ENCODE data around the gene SLF2. TPM values are rescaled to one million over a fixed set of nuclear protein-coding genes. Genes with fewer than 3 reads are reported as not detected.

The SLF2 gene
- total and polyA plus RNA-seq, 2 of the 13 experiments (the other 11 are each of a cell fraction or from before 2014, with no cell fraction given): 12.2 to 48.1 TPM

DNA sequence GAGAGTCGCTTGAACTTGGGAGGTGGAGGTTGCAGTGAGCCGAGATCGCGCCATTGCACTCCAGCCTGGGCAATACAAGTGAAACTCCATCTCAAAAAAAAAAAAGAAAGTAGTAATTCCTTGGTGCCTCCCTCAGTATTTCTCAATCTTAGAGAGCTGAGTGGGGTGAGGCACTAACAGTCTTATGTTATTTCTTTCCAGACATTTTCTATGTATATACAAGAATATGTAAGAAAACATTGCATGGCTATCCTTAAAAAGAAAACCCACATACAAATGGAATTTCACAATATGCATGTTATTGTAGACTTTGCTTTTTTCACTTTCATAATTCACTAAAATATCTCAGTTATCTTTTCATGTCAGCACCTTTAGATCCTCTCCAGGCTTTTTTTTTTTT lies 13.6 kb upstream of the SLF2 start (continued):
- TF ChIP-seq ZNF652 (CRISPR knock-in tag; IDR thresholded peaks at IDR 0.05; ENCODE audit: borderline replicate concordance, low read depth) (no peak), ZNF749 (CRISPR knock-in tag; IDR thresholded peaks at IDR 0.05; ENCODE audit: borderline replicate concordance) (no peak), ZNF737 (CRISPR knock-in tag; IDR thresholded peaks at IDR 0.05; ENCODE audit: borderline replicate concordance) (no peak), NR1H2 (CRISPR knock-in tag; IDR thresholded peaks at IDR 0.05; ENCODE audit: borderline replicate concordance, low read depth) (no peak), NFE2 (CRISPR knock-in tag; IDR thresholded peaks at IDR 0.05) (no peak), PAWR (CRISPR knock-in tag; IDR thresholded peaks at IDR 0.05; ENCODE audit: borderline replicate concordance) (no peak), KAT2B (IDR thresholded peaks at IDR 0.05; ENCODE audit: borderline replicate concordance, low read depth, low read length) (no peak), HOXA5 (CRISPR knock-in tag; IDR thresholded peaks at IDR 0.05) (no peak), ZNF446 (CRISPR knock-in tag; IDR thresholded peaks at IDR 0.05) (no peak), ZSCAN20 (CRISPR knock-in tag; IDR thresholded peaks at IDR 0.05; ENCODE audit: borderline replicate concordance) (no peak), KDM3A (CRISPR knock-in tag; IDR thresholded peaks at IDR 0.05; ENCODE audit: low read depth) (no peak), ZNF460 (CRISPR knock-in tag; IDR thresholded peaks at IDR 0.05; ENCODE audit: borderline replicate concordance) (no peak)
- TF ChIP-seq, protein P1, sequence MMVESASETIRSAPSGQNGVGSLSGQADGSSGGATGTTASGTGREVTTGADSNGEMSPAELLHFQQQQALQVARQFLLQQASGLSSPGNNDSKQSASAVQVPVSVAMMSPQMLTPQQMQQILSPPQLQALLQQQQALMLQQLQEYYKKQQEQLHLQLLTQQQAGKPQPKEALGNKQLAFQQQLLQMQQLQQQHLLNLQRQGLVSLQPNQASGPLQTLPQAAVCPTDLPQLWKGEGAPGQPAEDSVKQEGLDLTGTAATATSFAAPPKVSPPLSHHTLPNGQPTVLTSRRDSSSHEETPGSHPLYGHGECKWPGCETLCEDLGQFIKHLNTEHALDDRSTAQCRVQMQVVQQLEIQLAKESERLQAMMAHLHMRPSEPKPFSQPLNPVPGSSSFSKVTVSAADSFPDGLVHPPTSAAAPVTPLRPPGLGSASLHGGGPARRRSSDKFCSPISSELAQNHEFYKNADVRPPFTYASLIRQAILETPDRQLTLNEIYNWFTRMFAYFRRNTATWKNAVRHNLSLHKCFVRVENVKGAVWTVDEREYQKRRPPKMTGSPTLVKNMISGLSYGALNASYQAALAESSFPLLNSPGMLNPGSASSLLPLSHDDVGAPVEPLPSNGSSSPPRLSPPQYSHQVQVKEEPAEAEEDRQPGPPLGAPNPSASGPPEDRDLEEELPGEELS (CRISPR knock-in tag; IDR thresholded peaks at IDR 0.05): no peak

DNA sequence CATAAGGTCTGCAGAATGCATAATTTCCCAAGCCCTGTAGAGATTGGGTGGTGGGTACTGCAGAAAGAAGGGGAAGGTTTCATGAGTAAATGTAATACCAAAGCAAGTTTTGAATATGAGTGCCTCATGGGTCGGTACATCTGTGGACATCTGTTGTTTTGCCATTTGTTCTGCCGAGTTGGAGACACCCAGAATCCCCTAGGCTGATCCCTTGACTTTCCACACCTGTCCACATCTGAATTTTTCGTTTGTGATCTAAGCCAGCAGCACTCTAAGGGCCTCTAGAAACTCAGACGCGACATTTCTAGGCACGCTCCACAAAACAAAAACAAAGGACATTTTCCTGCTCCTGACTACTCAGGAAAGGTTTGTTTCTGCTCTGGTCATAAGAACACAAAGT lies 11.7 kb upstream of the SLF2 start:
- Histone ChIP-seq H3K9me3 (ENCODE audit: low read length) (no peaks in the 10 kb centered on the region), H4K20me1 (ENCODE audit: insufficient read depth, low read length) (no peaks in the 10 kb centered on the region), H2AFZ (ENCODE audit: low read length) (no peak overlapping the region), H3K79me2 (ENCODE audit: insufficient read depth, low read length) (no peaks in the 10 kb centered on the region), H3K27ac (ENCODE audit: extremely low read length, insufficient read depth, low read length) (no peak overlapping the region), H3K4me2 (ENCODE audit: low read depth, low read length) (no peak overlapping the region), H3K36me3 (replicated peaks in 1 of 2; ENCODE audit: control insufficient read depth in 1 of 2, insufficient read depth in 2 of 2, low read length in 2 of 2) (no peaks in the 10 kb centered on the region), H3K4me3 (replicated peaks in 1 of 3; ENCODE audit: insufficient read depth in 1 of 3, low read depth in 2 of 3, low read length in 3 of 3) (no peak overlapping the region), H3K9ac (ENCODE audit: insufficient read depth, low read depth, low read length) (no peak overlapping the region), H3K4me1 (ENCODE audit: insufficient read depth, low read length) (peaks cover 65% of the 10 kb centered on the region), H3K27me3 (ENCODE audit: control insufficient read depth in 1 of 2, insufficient read depth in 2 of 2, low read length in 2 of 2) (no peaks in the 10 kb centered on the region; a peak in 1 of 5 replicates)
- ChIA-PET CTCF (ENCODE audit: low intra/inter-chr PET ratio, low total read pairs) (no interaction called here), POLR2A (no interaction called here)
- ATAC-seq (no peak), DNase-seq (ENCODE audit: low spot score) (no peak), FAIRE-seq (no peak)
- TF ChIP-seq GATAD2A (CRISPR knock-in tag; IDR thresholded peaks at IDR 0.05) (no peak), JUNB (CRISPR knock-in tag; IDR thresholded peaks at IDR 0.05; ENCODE audit: borderline replicate concordance) (no peak), NKX3-1 (CRISPR knock-in tag; IDR thresholded peaks at IDR 0.05) (no peak)
- no TSS peak for BruUV-seq (replicated peaks)
- in situ Hi-C loops (cut with HindIII; ENCODE audit: extremely low pct_ligation_motif_present, low pct_unique_long_range_greater_than_20kb) (no loop called here), intact Hi-C loops (cut with micrococcal nuclease; ENCODE audit: unreplicated experiment) (no loop called here)
- WGBS (ENCODE audit: low lambda C conversion rate): 63% methylated on average over 6 of the region's 6 CpGs

Measured in HepG2 (cell line).